ENCODE data around the gene FCN2.

The FCN2 gene

DNA sequence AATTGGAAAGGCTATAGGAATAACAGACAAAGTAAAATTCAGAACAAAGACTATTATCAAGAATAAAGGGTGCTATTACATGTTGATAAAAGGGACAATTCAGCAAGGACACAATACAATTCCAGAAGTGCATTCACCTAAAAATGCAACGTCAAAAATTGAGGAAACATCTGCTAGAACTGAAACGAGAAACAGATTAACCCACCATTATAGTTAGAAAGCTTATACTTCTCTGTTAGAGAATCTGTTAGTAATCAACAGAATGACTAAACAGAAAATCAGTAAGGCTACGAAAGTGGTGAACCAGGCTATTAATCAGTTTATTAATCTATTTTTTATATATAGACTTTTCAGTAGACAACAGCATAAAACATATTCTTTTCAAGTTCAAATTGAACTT lies 22.3 kb downstream of the FCN2 start:
- no peak for DNase-seq (ENCODE audit: extremely low read depth, low read depth)
- H3K4me3 ChIP-seq (replicated peaks; ENCODE audit: low read depth, low read length) = no peak overlapping the region
- TF ChIP-seq CTCF (IDR thresholded peaks at IDR 0.05; ENCODE audit: low read depth, low read length, missing control alignments) = no peak

GRCh38 chr9:134908524-134909309 lies 28.1 kb downstream of the FCN2 start:
- no peak for TF ChIP-seq CTCF (IDR thresholded peaks at IDR 0.05; ENCODE audit: low read depth, low read length, missing control alignments)
- no peak for DNase-seq (ENCODE audit: extremely low read depth, low read depth)
- H3K4me3 ChIP-seq (replicated peaks; ENCODE audit: low read depth, low read length) = no peak overlapping the region

DNA sequence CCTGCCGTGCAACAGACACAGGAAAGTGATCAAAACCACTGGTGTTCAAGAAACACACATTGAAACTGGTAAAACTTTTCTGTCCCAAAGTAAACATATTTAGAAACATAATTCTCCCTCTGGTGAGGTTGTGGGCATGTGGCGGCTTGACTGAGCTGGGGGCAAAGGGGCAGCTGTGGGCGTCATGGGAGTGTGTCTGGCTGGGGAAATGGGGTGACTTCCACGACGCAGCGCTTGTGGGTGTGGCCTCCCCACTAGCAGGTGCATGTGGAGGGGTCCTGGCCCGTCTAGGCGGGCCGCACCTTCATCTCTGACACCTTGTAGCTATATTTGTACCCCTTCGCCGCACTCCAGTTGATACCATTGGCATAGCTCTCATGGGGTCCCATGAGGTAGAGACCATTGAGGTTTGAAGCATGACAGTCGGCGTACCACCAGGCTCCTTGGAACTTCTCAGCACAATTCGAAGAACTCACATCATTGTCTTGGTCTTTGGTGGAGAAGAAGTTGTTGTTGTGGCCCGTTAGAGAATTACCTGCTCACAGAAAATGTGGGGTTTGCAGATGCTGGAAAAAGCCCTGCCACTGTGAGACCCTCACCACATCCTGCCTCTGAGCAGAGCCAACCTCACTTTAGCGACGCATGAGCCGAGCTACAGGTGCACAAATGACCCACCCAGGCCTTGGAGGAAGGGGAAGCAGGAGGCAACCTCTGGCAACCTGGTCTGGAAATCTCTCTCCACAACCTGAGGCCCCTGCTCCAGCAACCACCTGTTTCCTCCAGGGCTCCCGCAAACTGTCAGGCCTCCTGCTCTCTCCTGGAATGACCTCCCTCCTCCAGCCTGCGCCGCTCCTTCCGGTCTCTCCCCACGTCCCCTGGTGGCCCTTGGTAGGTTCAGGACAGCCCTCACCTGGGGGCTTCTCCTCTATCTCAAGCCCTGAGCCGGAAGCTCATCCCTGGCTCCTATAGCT lies 29.2 kb downstream of the FCN2 start:
- TF ChIP-seq CTCF (IDR thresholded peaks at IDR 0.05; ENCODE audit: low read depth, low read length, missing control alignments) = no peak
- DNase-seq (ENCODE audit: extremely low read depth, low read depth) = no peak
- no peak overlapping the region for H3K4me3 ChIP-seq (replicated peaks; ENCODE audit: low read depth, low read length)

DNA sequence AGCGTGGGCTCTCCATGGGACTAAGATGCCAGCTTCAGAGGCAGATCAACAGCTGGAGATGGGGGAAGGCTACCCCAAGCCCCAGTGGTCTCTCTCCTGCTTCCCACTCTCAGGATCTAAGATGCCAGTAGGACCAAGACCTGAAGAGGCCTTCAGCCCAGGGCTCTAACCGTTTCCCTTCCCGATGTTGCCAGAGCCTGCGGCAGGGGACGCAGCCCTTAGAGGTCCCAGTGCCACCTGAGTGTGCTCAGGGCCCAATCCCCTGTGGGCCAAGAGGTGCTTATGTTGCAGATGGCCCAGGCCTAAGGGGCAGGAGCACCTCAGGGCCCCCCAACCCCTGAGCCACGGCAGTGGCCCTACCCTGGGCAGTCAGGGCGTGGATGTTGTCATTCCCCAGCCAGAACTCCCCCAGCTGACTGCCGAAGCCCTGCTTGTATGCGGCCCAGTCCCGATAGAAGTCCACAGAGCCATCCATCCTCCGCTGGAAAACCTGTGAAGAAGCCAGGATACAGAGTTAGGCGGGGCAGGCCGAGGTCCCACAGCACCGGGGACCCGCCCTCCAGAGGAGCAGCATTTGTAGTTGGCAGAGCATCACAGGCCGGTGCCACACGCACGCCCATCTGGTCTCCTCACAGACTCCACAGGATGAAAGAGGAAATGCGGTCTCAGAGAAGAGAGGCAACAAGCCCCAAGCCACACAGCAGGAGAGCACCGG lies 31.7 kb downstream of the FCN2 start:
- DNase-seq (ENCODE audit: extremely low read depth, low read depth) = no peak

DNA sequence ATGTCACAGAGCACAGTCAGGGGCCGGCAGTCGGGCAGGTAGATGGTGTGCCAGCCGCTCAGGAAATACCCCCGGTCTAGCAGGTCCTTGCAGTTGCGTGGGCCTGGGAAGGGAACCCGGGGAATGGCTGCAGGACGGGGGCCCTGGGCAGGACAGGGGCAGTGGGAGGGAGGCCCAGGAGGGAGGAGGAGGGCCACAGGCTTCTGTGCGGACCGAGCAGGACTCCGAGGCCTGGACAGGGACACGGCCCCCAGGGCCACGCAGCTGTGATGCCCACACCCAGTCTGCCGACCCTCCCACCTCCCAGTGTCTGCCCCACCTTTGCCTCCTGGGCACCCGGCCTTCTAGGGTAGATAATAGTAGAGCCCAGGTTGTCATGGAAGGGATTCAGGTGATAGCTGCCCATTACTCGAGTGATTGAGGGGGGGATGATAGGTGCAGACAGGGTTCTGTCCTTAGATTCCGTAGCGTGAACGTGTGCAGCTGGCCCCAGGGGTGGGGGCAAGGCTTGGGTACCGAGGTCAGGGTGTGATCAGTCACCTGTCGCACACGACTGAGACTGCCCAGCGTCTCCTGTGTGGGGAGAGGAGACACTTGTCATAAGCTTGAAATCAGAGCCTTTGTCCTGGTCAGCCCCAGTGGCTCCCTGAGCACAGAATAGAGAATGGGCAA lies 32.6 kb downstream of the FCN2 start:
- DNase-seq (ENCODE audit: extremely low read depth, low read depth) = no peak
- H3K4me3 ChIP-seq (replicated peaks; ENCODE audit: low read depth, low read length) = no peak overlapping the region
- no peak for TF ChIP-seq CTCF (IDR thresholded peaks at IDR 0.05; ENCODE audit: low read depth, low read length, missing control alignments)

More for the DNA sequence above, 31.7 kb downstream of the FCN2 start:
- TF ChIP-seq CTCF (IDR thresholded peaks at IDR 0.05; ENCODE audit: low read depth, low read length, missing control alignments) = no peak
- no peak overlapping the region for H3K4me3 ChIP-seq (replicated peaks; ENCODE audit: low read depth, low read length)
